A549 (cell line): ENCODE measurements around the gene KRIT1.

Experiments used
- CBX8 ChIP-seq: fragments of 200-600 bp; sonication (generic); IDR thresholded peaks from 2 replicates; pipeline ENCODE4 v1.6.1; 2016
- EHF ChIP-seq: fragments of 250-450 bp; sonication (Bioruptor Pico); IDR thresholded peaks from 2 replicates; pipeline ENCODE4 v1.5.0; 2020; ENCODE audit warnings: mild to moderate bottlenecking
- HEYL ChIP-seq: fragments of 250-450 bp; sonication (Bioruptor Pico); IDR thresholded peaks from 2 replicates; pipeline ENCODE4 v1.8.0; 2021; ENCODE audit warnings: mild to moderate bottlenecking, moderate library complexity
- JUNB ChIP-seq: fragments of >200 bp; sonication (Bioruptor Twin); formaldehyde crosslinking; IDR thresholded peaks from 2 replicates; pipeline ENCODE4 v1.6.1; 2016
- MAX ChIP-seq: IDR thresholded peaks from 2 replicates; pipeline ENCODE4 v1.6.1; 2012
- MYC ChIP-seq: IDR thresholded peaks from 2 replicates; pipeline ENCODE4 v1.6.1; 2012; ENCODE audit warnings: mild to moderate bottlenecking, inconsistent platforms, low read length, improper control_type of control experiment, borderline replicate concordance
- POLR2A ChIP-seq: IDR thresholded peaks from 2 replicates; pipeline ENCODE4 v1.6.1; 2012; ENCODE audit warnings: mild to moderate bottlenecking, low read length
- SMC3 ChIP-seq: fragments of >200 bp; sonication (Bioruptor Twin); formaldehyde crosslinking; IDR thresholded peaks from 3 replicates; pipeline ENCODE4 v1.6.1; 2018; ENCODE audit warnings: inconsistent platforms
- TFCP2L1 ChIP-seq: fragments of 250-450 bp; sonication (Bioruptor Pico); IDR thresholded peaks from 2 replicates; pipeline ENCODE4 v1.5.0; 2021; ENCODE audit warnings: mild to moderate bottlenecking
- TF ChIP-seq, protein P1 (sequence below): fragments of >200 bp; sonication (Bioruptor Twin); formaldehyde crosslinking; IDR thresholded peaks from 3 replicates; pipeline ENCODE4 v1.5.1; 2016
- TF ChIP-seq, protein P2 (sequence below): fragments of >200 bp; sonication (Bioruptor Twin); formaldehyde crosslinking; IDR thresholded peaks from 2 replicates; pipeline ENCODE4 v1.6.1; 2016
- TF ChIP-seq, protein P3 (sequence below): fragments of 200-600 bp; sonication (generic); IDR thresholded peaks from 2 replicates; pipeline ENCODE4 v1.6.1; 2016; ENCODE audit warnings: antibody characterized with exemption, mild to moderate bottlenecking, moderate library complexity

DNA sequence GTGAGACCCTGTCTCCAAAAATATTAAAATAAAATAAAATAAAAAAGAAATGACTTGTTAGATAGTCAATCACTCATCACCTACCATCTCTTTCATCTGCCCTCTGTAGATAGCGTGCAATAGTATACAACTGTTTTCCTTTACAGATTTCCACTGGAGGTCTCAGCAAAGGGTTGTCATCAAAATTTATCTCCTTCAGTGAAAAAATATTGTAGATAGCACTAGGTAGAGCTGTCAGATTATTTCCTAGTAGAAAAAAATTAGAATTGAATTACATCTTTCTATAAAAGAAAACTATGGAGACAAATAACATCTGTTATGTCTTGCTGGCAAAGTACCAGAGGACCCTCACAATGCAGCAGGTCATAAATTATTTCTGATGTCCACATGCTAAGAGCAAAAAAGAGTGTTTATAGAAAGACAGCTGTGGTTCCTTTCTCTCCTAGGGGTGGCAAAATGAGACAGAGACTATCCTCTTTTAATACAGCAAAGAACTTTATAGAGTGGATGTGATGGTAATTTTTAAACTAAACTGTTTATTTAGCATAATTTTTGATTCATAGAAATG is 95.2 kb downstream of the KRIT1 start:
- TF ChIP-seq, protein P1, sequence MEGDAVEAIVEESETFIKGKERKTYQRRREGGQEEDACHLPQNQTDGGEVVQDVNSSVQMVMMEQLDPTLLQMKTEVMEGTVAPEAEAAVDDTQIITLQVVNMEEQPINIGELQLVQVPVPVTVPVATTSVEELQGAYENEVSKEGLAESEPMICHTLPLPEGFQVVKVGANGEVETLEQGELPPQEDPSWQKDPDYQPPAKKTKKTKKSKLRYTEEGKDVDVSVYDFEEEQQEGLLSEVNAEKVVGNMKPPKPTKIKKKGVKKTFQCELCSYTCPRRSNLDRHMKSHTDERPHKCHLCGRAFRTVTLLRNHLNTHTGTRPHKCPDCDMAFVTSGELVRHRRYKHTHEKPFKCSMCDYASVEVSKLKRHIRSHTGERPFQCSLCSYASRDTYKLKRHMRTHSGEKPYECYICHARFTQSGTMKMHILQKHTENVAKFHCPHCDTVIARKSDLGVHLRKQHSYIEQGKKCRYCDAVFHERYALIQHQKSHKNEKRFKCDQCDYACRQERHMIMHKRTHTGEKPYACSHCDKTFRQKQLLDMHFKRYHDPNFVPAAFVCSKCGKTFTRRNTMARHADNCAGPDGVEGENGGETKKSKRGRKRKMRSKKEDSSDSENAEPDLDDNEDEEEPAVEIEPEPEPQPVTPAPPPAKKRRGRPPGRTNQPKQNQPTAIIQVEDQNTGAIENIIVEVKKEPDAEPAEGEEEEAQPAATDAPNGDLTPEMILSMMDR = no peak
- TF ChIP-seq MAX (no peak), HEYL (CRISPR knock-in tag) (no peak), POLR2A (no peak), EHF (no peak), CBX8 (no peak), SMC3 (no peak), MYC (no peak), TFCP2L1 (CRISPR knock-in tag) (no peak), JUNB (no peak)
- TF ChIP-seq, protein P2, sequence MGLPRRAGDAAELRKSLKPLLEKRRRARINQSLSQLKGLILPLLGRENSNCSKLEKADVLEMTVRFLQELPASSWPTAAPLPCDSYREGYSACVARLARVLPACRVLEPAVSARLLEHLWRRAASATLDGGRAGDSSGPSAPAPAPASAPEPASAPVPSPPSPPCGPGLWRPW = no peak
- TF ChIP-seq, protein P3, sequence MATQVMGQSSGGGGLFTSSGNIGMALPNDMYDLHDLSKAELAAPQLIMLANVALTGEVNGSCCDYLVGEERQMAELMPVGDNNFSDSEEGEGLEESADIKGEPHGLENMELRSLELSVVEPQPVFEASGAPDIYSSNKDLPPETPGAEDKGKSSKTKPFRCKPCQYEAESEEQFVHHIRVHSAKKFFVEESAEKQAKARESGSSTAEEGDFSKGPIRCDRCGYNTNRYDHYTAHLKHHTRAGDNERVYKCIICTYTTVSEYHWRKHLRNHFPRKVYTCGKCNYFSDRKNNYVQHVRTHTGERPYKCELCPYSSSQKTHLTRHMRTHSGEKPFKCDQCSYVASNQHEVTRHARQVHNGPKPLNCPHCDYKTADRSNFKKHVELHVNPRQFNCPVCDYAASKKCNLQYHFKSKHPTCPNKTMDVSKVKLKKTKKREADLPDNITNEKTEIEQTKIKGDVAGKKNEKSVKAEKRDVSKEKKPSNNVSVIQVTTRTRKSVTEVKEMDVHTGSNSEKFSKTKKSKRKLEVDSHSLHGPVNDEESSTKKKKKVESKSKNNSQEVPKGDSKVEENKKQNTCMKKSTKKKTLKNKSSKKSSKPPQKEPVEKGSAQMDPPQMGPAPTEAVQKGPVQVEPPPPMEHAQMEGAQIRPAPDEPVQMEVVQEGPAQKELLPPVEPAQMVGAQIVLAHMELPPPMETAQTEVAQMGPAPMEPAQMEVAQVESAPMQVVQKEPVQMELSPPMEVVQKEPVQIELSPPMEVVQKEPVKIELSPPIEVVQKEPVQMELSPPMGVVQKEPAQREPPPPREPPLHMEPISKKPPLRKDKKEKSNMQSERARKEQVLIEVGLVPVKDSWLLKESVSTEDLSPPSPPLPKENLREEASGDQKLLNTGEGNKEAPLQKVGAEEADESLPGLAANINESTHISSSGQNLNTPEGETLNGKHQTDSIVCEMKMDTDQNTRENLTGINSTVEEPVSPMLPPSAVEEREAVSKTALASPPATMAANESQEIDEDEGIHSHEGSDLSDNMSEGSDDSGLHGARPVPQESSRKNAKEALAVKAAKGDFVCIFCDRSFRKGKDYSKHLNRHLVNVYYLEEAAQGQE = no peak
